Neuronal stem cell (in vitro differentiated cells): ENCODE measurements around the gene CENATAC.

Source experiments
- DNase-seq: peaks from one replicate; pipeline ENCODE4 v3.0.0-alpha.2; 2013; ENCODE audit warnings: low spot score
- H2AFZ ChIP-seq: one replicate; pipeline ENCODE4 v1.6.1; 2013; ENCODE audit warnings: mild to moderate bottlenecking, low read length, inconsistent platforms
- H2AK5ac ChIP-seq: 2 replicates; pipeline ENCODE4 v1.6.1; 2013; ENCODE audit warnings: low read depth, mild to moderate bottlenecking, inconsistent platforms, low read length, moderate library complexity, mixed read lengths
- H2BK120ac ChIP-seq: 2 replicates; pipeline ENCODE4 v1.6.1; 2013; ENCODE audit warnings: low read depth, mild to moderate bottlenecking, inconsistent platforms, low read length, moderate library complexity, mixed read lengths
- H2BK12ac ChIP-seq: one replicate; pipeline ENCODE4 v1.6.1; 2013; ENCODE audit warnings: low read length, inconsistent platforms
- H2BK15ac ChIP-seq: 2 replicates; pipeline ENCODE4 v1.6.1; 2013; ENCODE audit warnings: mild to moderate bottlenecking, low read length, inconsistent platforms, mixed read lengths
- H2BK5ac ChIP-seq: one replicate; pipeline ENCODE4 v1.6.1; 2013; ENCODE audit warnings: inconsistent platforms, mild to moderate bottlenecking, low read length, moderate library complexity
- H3K14ac ChIP-seq: one replicate; pipeline ENCODE4 v1.6.1; 2013; ENCODE audit warnings: low read length, inconsistent platforms
- H3K18ac ChIP-seq: 2 replicates; pipeline ENCODE4 v1.6.1; 2013; ENCODE audit warnings: low read length, inconsistent platforms
- H3K23ac ChIP-seq: 2 replicates; pipeline ENCODE4 v1.6.1; 2013; ENCODE audit warnings: low read depth, mild to moderate bottlenecking, mixed read lengths, low read length, inconsistent platforms; ENCODE audit not compliant: poor library complexity
- H3K27ac ChIP-seq: replicated peaks from 3 replicates; pipeline ENCODE4 v1.5.1; 2013; ENCODE audit warnings: low read length, inconsistent platforms
- H3K27me3 ChIP-seq, 3 experiments: 2 replicates each; pipeline ENCODE4 v1.6.1; 2013; ENCODE audit warnings: low read length in 3 of 3, mild to moderate bottlenecking in 2 of 3, inconsistent platforms in 1 of 3, low read depth in 1 of 3, mixed read lengths in 1 of 3, moderate library complexity in 1 of 3; ENCODE audit not compliant: control insufficient read depth in 3 of 3, insufficient read depth in 3 of 3
- H3K36me3 ChIP-seq, 2 donors: replicated peaks in 1 of 2; 2 replicates each; pipeline ENCODE4 v1.6.1; 2013; ENCODE audit warnings: low read length in 2 of 2; ENCODE audit not compliant: control insufficient read depth in 2 of 2, insufficient read depth in 2 of 2
- H3K4ac ChIP-seq: 2 replicates; pipeline ENCODE4 v1.6.1; 2013; ENCODE audit warnings: inconsistent platforms, mild to moderate bottlenecking, low read length, moderate library complexity
- H3K4me1 ChIP-seq, 2 donors: 1 replicate in 1 of 2; 2 replicates in 1 of 2; pipeline ENCODE4 v1.6.1; 2013; ENCODE audit warnings: low read length in 2 of 2, low read depth in 1 of 2; ENCODE audit not compliant: control insufficient read depth in 2 of 2, insufficient read depth in 1 of 2
- H3K4me2 ChIP-seq: one replicate; pipeline ENCODE4 v1.6.1; 2013; ENCODE audit warnings: mild to moderate bottlenecking, low read length, inconsistent platforms; ENCODE audit not compliant: insufficient read depth, poor library complexity, severe bottlenecking
- H3K4me3 ChIP-seq, 2 donors: 2 replicates each; pipeline ENCODE4 v1.5.1; 2013; ENCODE audit warnings: low read length in 2 of 2, mild to moderate bottlenecking in 2 of 2, inconsistent platforms in 1 of 2, moderate library complexity in 1 of 2
- H3K79me1 ChIP-seq: one replicate; pipeline ENCODE4 v1.6.1; 2013; ENCODE audit warnings: low read depth, mild to moderate bottlenecking, inconsistent platforms, low read length, moderate library complexity
- H3K9ac ChIP-seq: one replicate; pipeline ENCODE4 v1.6.1; 2013; ENCODE audit warnings: mild to moderate bottlenecking, low read depth, low read length, inconsistent platforms; ENCODE audit not compliant: poor library complexity
- H3K9me3 ChIP-seq, 2 donors: replicated peaks in 1 of 2; 2 replicates each; pipeline versions ENCODE3 to v1.6.1; 2013; ENCODE audit warnings: low read length in 2 of 2, mild to moderate bottlenecking in 2 of 2, inconsistent platforms in 1 of 2, low read depth in 1 of 2, mixed read lengths in 1 of 2, moderate library complexity in 1 of 2; ENCODE audit not compliant: control insufficient read depth in 2 of 2, insufficient read depth in 1 of 2
- H4K8ac ChIP-seq: one replicate; pipeline ENCODE4 v1.6.1; 2013; ENCODE audit warnings: low read depth, mild to moderate bottlenecking, inconsistent platforms, low read length, moderate library complexity
- H4K91ac ChIP-seq: one replicate; pipeline ENCODE4 v1.6.1; 2013; ENCODE audit warnings: low read length, low read depth, mild to moderate bottlenecking, inconsistent platforms; ENCODE audit not compliant: poor library complexity
- WGBS, 2 donors: extraction: QIAGEN DNeasy Blood & Tissue Kit; methylation state at CpG; one replicate each; pipeline ENCODE4 v1.1.7; 2013; ENCODE audit warnings: missing lambda C conversion rate in 2 of 2, mixed read lengths in 1 of 2; ENCODE audit not compliant: insufficient read length in 2 of 2, insufficient replicate concordance in 1 of 2; ENCODE audit errors: extremely low coverage in 2 of 2; 5-methylcytosine and 5-hydroxymethylcytosine counted together

CENATAC gene

DNA sequence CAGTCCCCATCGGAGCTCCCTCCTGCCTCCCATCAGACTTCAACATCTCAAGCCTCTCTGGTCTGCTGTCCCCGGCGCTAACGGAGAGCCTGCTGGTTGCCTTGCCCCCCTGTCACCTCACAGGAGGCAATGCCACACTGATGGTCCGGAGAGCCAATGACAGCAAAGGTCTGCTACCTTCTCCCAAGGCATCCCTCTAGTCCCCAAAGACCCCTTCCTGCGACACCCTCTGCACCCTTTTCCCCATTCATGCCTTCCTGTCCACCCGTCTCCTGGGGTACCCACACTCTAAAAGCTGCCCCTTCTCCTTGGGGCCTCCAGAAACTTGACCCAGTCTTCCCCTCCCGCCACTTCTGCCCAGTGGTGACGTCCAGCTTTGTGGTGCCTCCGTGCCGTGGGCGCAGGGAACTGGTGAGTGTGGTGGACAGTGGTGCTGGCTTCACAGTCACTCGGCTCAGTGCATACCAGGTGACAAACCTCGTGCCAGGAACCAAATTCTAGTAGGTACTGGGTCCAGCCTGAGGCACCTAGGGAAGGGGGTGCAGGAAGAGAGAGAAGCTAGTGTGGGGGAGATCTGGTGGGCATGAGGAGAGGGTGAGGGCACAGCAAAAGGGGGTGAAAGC lies 41.0 kb upstream of the CENATAC start:
- Histone ChIP-seq H3K4ac (no peak overlapping the region), H2AK5ac (peak overlapping the region; percentile 73), H3K9me3 (no peaks in the 10 kb centered on the region), H2BK5ac (no peak overlapping the region), H4K8ac (no peak overlapping the region), H4K91ac (no peak overlapping the region), H3K27ac (no peak overlapping the region), H3K4me2 (no peak overlapping the region), H3K36me3 (no peaks in the 10 kb centered on the region), H2AFZ (no peak overlapping the region), H3K4me3 (no peak overlapping the region), H2BK12ac (no peak overlapping the region), H3K4me1 (peaks cover 1 to 9% of the 10 kb centered on the region in 2 donors), H3K9ac (no peak overlapping the region), H3K14ac (no peak overlapping the region), H3K18ac (no peak overlapping the region), H3K27me3 (peaks cover 0 to 51% (median 0%) of the 10 kb centered on the region in 3 experiments), H3K79me1 (no peaks in the 10 kb centered on the region), H3K23ac (no peak overlapping the region), H2BK120ac (no peak overlapping the region), H2BK15ac (peak overlapping the region; percentile 88)
- DNase-seq, result no peak
- WGBS, 2 donors, result no CpG with 5 or more reads among the region's 14 CpGs

DNA sequence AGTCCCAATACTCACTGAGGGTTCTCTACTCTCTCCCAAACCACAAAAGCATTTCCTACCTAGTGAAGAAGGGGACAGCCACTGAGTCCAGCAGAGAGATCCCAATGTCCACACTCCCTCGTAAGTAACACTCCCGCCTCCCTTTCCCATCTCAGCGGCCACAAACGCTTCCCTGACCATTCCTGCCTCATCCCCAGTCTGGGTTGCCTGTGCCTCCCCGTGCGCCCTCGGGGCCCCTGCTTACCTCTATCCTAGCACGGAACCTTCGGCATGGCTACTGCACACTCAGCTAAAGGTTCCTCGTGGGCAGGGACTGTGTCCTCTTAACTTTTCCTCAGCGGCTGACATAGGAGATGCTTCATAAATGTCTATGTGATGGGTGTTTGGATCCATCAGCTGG lies 40.4 kb upstream of the CENATAC start:
- H3K9ac ChIP-seq, result peak overlapping the region; percentile 38
- no peak overlapping the region for H3K27ac ChIP-seq
- H3K14ac ChIP-seq, result peak overlapping the region; percentile 60
- DNase-seq, result no peak
- no peaks in the 10 kb centered on the region for H3K9me3 ChIP-seq
- no peak overlapping the region for H3K4me2 ChIP-seq
- H2BK12ac ChIP-seq, result no peak overlapping the region
- no CpG with 5 or more reads among the region's 11 CpGs for WGBS, 2 donors
- no peak overlapping the region for H2BK15ac ChIP-seq
- H2BK5ac ChIP-seq, result no peak overlapping the region
- H4K8ac ChIP-seq, result no peak overlapping the region
- H2BK120ac ChIP-seq, result no peak overlapping the region
- no peak overlapping the region for H3K18ac ChIP-seq
- H3K36me3 ChIP-seq, result no peaks in the 10 kb centered on the region
- H3K4me1 ChIP-seq, result peaks cover 1 to 9% of the 10 kb centered on the region in 2 donors
- no peak overlapping the region for H3K4me3 ChIP-seq
- no peaks in the 10 kb centered on the region for H3K79me1 ChIP-seq
- peaks cover 0 to 51% (median 0%) of the 10 kb centered on the region in 3 experiments for H3K27me3 ChIP-seq
- H3K4ac ChIP-seq, result no peak overlapping the region
- no peak overlapping the region for H4K91ac ChIP-seq
- peak overlapping the region; percentile 56 for H2AK5ac ChIP-seq
- no peak overlapping the region for H2AFZ ChIP-seq
- peak overlapping the region; percentile 49 for H3K23ac ChIP-seq

DNA sequence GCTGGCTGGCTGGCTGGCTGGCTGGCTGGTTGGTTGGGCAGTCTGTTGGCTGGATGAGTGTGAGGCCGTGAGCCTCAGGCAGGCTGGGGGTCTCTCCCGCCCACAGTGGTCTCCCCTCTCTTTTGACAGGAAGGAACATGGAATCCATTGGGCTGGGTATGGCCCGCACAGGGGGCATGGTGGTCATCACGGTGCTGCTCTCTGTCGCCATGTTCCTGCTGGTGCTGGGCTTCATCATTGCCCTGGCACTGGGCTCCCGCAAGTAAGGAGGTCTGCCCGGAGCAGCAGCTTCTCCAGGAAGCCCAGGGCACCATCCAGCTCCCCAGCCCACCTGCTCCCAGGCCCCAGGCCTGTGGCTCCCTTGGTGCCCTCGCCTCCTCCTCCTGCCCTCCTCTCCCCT lies 40.0 kb upstream of the CENATAC start:
- no peak overlapping the region for H3K9ac ChIP-seq
- peak overlapping the region; percentile 60 for H3K14ac ChIP-seq
- peak overlapping the region; percentile 56 for H2AK5ac ChIP-seq
- H2BK12ac ChIP-seq, result no peak overlapping the region
- H3K79me1 ChIP-seq, result no peaks in the 10 kb centered on the region
- H3K23ac ChIP-seq, result peak overlapping the region; percentile 49
- no peak overlapping the region for H3K4me3 ChIP-seq
- H4K91ac ChIP-seq, result no peak overlapping the region
- no peaks in the 10 kb centered on the region for H3K9me3 ChIP-seq
- no CpG with 5 or more reads among the region's 8 CpGs for WGBS, 2 donors
- H2BK5ac ChIP-seq, result no peak overlapping the region
- H3K4me1 ChIP-seq, result peaks cover 1 to 8% of the 10 kb centered on the region in 2 donors
- no peaks in the 10 kb centered on the region for H3K36me3 ChIP-seq
- H3K27ac ChIP-seq, result no peak overlapping the region
- H3K4me2 ChIP-seq, result no peak overlapping the region
- H2BK15ac ChIP-seq, result no peak overlapping the region
- H3K27me3 ChIP-seq, result peaks cover 0 to 51% (median 0%) of the 10 kb centered on the region in 3 experiments
- no peak overlapping the region for H3K4ac ChIP-seq
- H4K8ac ChIP-seq, result no peak overlapping the region
- H2BK120ac ChIP-seq, result no peak overlapping the region
- no peak for DNase-seq
- H2AFZ ChIP-seq, result no peak overlapping the region
- no peak overlapping the region for H3K18ac ChIP-seq

DNA sequence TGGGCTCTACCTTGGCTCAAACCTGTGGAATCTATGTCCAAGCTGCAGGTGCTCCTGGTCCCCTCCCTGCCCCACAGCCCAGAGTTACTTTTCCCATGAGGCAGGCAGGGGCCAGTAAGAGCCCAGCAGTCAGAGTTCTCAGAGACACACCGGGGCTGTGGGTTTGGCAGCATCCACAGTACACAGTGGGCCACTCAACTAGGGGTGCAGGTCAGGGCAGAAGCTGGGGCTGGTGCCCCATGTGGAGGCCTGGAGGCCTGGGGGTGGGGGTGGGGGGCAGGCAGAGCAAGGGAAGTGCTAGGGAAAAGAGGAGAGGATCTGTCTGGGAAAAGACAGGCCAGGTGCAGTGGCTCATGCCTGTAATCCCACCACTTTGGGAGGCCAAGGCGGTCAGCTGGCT lies 39.4 kb upstream of the CENATAC start:
- Histone ChIP-seq H3K23ac (no peak overlapping the region), H3K79me1 (no peaks in the 10 kb centered on the region), H3K27ac (no peak overlapping the region), H2AK5ac (no peak overlapping the region), H2AFZ (no peak overlapping the region), H2BK15ac (no peak overlapping the region), H3K9me3 (no peaks in the 10 kb centered on the region), H3K4ac (no peak overlapping the region), H3K4me2 (no peak overlapping the region), H3K4me1 (peaks cover 1 to 4% of the 10 kb centered on the region in 2 donors), H3K36me3 (no peaks in the 10 kb centered on the region), H3K9ac (no peak overlapping the region), H3K18ac (no peak overlapping the region), H2BK5ac (no peak overlapping the region), H2BK12ac (no peak overlapping the region), H3K14ac (no peak overlapping the region), H3K4me3 (no peak overlapping the region), H4K8ac (no peak overlapping the region), H2BK120ac (no peak overlapping the region), H4K91ac (no peak overlapping the region), H3K27me3 (peaks cover 0 to 51% (median 0%) of the 10 kb centered on the region in 3 experiments)
- WGBS, 2 donors, result no CpG with 5 or more reads among the region's 2 CpGs
- no peak for DNase-seq
